Diencephalon (tissue), 1 donor: ENCODE data around the gene ALG12. TPM values are rescaled to one million over a fixed set of nuclear protein-coding genes. Genes with fewer than 3 reads are reported as not detected.

ENCODE experiments used
- small RNA-seq: library from RNA; depleted of rRNA; stranded (forward); fragments of <200 nt; gene quantifications from one replicate; pipeline ENCODE3, GENCODE V24; 2014
- total RNA-seq: library from RNA; depleted of rRNA; stranded (reverse); fragments of >200 nt; gene quantifications from one replicate; pipeline ENCODE4 v1.2.3, GENCODE V29; 2014

Gene ALG12
- total RNA-seq: 10.6 TPM

GRCh38 chr22:49917974-49918910, at the start of gene ALG12, which contains the start of gene CRELD2:
TSS of gene ALG12 (minus strand) at chr22:49918438. CDS start at chr22:49913765, 4,673 bp downstream.
TSS of gene CRELD2 (plus strand) at chr22:49918634. CDS start at chr22:49918770, 136 bp downstream.

GRCh38 chr22:49960159-49961004, 42.1 kb upstream of the ALG12 start, which contains the start of gene PIM3:
TSS of gene PIM3 (plus strand) at chr22:49960772. CDS start at chr22:49960948, 176 bp downstream.

GRCh38 chr22:49852898-49853894, 65.0 kb downstream of the ALG12 start, which contains the start of gene ZBED4:
TSS of gene ZBED4 (plus strand) at chr22:49853844. CDS start at chr22:49883663, 29,819 bp downstream.

Small RNA genes lying within 50 kb of the gene (small RNA-seq; reads per million reads assigned to genes)
- gene MIR6821: not detected

Other genes starting within 250 kb of the ALG12 start
- gene BRD1, start 90.6 kb downstream of the ALG12 start, total RNA-seq: 32.5 TPM
- 17.1 TPM for gene ZBED4, start 64.6 kb downstream of the ALG12 start, total RNA-seq
- 25.4 TPM for gene CRELD2, start 196 bp upstream of the ALG12 start, total RNA-seq
- 15.2 TPM for gene PIM3, start 42.3 kb upstream of the ALG12 start, total RNA-seq
- gene IL17REL, start 94.3 kb upstream of the ALG12 start, total RNA-seq: 0.69 TPM
- gene TTLL8, start 139.9 kb upstream of the ALG12 start, total RNA-seq: not detected
- gene MLC1, start 167.0 kb upstream of the ALG12 start, total RNA-seq: 74.5 TPM
- gene MOV10L1, start 171.6 kb upstream of the ALG12 start, total RNA-seq: 1.8 TPM